H9 (cell line): Measurements from ENCODE around the gene LYPD6. TPM values are rescaled to one million over a fixed set of nuclear protein-coding genes. Genes with fewer than 3 reads are reported as not detected.

Experiments
- DNase-seq: peaks from one replicate; pipeline ENCODE4 v3.0.0-alpha.2; 2017
- H2AFZ ChIP-seq: one replicate; pipeline ENCODE4 v1.6.1; 2013; ENCODE audit warnings: mild to moderate bottlenecking, low read length, control low read depth, moderate library complexity
- H2AK5ac ChIP-seq: 2 replicates; pipeline ENCODE4 v1.6.1; 2013; ENCODE audit warnings: low read length, control low read depth, mixed read lengths; ENCODE audit not compliant: insufficient read length
- H2BK120ac ChIP-seq: one replicate; pipeline ENCODE4 v1.6.1; 2013; ENCODE audit warnings: low read depth, mild to moderate bottlenecking, low read length, control low read depth, inconsistent platforms; ENCODE audit not compliant: poor library complexity, severe bottlenecking
- H2BK12ac ChIP-seq: 2 replicates; pipeline ENCODE4 v1.6.1; 2013; ENCODE audit warnings: low read length, control low read depth, mixed read lengths, low read depth; ENCODE audit not compliant: insufficient read length
- H2BK15ac ChIP-seq: 2 replicates; pipeline ENCODE4 v1.6.1; 2013; ENCODE audit warnings: low read depth, low read length, control low read depth
- H2BK20ac ChIP-seq: one replicate; pipeline ENCODE4 v1.6.1; 2013; ENCODE audit warnings: low read depth, mild to moderate bottlenecking, low read length, control low read depth, inconsistent platforms; ENCODE audit not compliant: poor library complexity, severe bottlenecking
- H2BK5ac ChIP-seq: 2 replicates; pipeline ENCODE4 v1.6.1; 2013; ENCODE audit warnings: low read length, control low read depth, mixed read lengths; ENCODE audit not compliant: insufficient read length
- H3K14ac ChIP-seq: 2 replicates; pipeline ENCODE4 v1.6.1; 2013; ENCODE audit warnings: low read length, control low read depth; ENCODE audit not compliant: insufficient read depth
- H3K18ac ChIP-seq: 2 replicates; pipeline ENCODE4 v1.6.1; 2013; ENCODE audit warnings: low read depth, mild to moderate bottlenecking, mixed read lengths, low read length, control low read depth; ENCODE audit not compliant: insufficient read length
- H3K23ac ChIP-seq: 2 replicates; pipeline ENCODE4 v1.6.1; 2013; ENCODE audit warnings: low read length, control low read depth, mixed read lengths, low read depth; ENCODE audit not compliant: insufficient read length
- H3K23me2 ChIP-seq: 2 replicates; pipeline ENCODE4 v1.6.1; 2013; ENCODE audit warnings: low read depth, mild to moderate bottlenecking, mixed read lengths, low read length, control low read depth; ENCODE audit not compliant: insufficient read length, poor library complexity, severe bottlenecking
- H3K27ac ChIP-seq: 2 replicates; pipeline ENCODE4 v1.5.1; 2013; ENCODE audit warnings: low read length, control low read depth, mixed read lengths, low read depth; ENCODE audit not compliant: insufficient read length
- H3K27me3 ChIP-seq: 2 replicates; pipeline ENCODE4 v1.6.1; 2013; ENCODE audit warnings: low read length, control low read depth, inconsistent platforms; ENCODE audit not compliant: insufficient read depth
- H3K4ac ChIP-seq: 2 replicates; pipeline ENCODE4 v1.6.1; 2013; ENCODE audit warnings: low read depth, mild to moderate bottlenecking, control low read depth, inconsistent platforms, low read length, moderate library complexity
- H3K4me1 ChIP-seq: 2 replicates; pipeline ENCODE4 v1.6.1; 2013; ENCODE audit warnings: low read length, control low read depth, inconsistent platforms; ENCODE audit not compliant: insufficient read depth
- H3K4me2 ChIP-seq: 2 replicates; pipeline ENCODE4 v1.6.1; 2013; ENCODE audit warnings: low read length, control low read depth, mixed read lengths; ENCODE audit not compliant: insufficient read length, insufficient read depth
- H3K56ac ChIP-seq: 2 replicates; pipeline ENCODE4 v1.6.1; 2013; ENCODE audit warnings: low read depth, mild to moderate bottlenecking, mixed read lengths, low read length, control low read depth; ENCODE audit not compliant: insufficient read length
- H3K79me1 ChIP-seq: 2 replicates; pipeline ENCODE4 v1.6.1; 2013; ENCODE audit warnings: low read depth, mild to moderate bottlenecking, moderate library complexity, low read length, control low read depth, inconsistent platforms; ENCODE audit not compliant: insufficient read depth, poor library complexity, severe bottlenecking
- H3K79me2 ChIP-seq: 2 replicates; pipeline ENCODE4 v1.6.1; 2013; ENCODE audit warnings: low read length, control low read depth, inconsistent platforms; ENCODE audit not compliant: insufficient read depth
- H3K9ac ChIP-seq: 2 replicates; pipeline ENCODE4 v1.6.1; 2013; ENCODE audit warnings: low read length, control low read depth, mixed read lengths; ENCODE audit not compliant: insufficient read length; ENCODE audit errors: extremely low read depth
- H3K9me3 ChIP-seq: one replicate; pipeline ENCODE4 v1.6.1; 2013; ENCODE audit warnings: low read depth, low read length, inconsistent platforms; ENCODE audit not compliant: control insufficient read depth
- H3T11ph ChIP-seq: one replicate; pipeline ENCODE4 v1.6.1; 2013; ENCODE audit warnings: mild to moderate bottlenecking, low read length, control low read depth, inconsistent platforms
- H4K20me1 ChIP-seq: one replicate; pipeline ENCODE4 v1.6.1; 2013; ENCODE audit not compliant: control insufficient read depth, insufficient read length, insufficient read depth
- H4K5ac ChIP-seq: 2 replicates; pipeline ENCODE4 v1.6.1; 2013; ENCODE audit warnings: low read depth, mild to moderate bottlenecking, mixed read lengths, low read length, control low read depth; ENCODE audit not compliant: insufficient read length
- H4K8ac ChIP-seq: replicated peaks from 2 replicates; pipeline ENCODE4 v1.6.1; 2013; ENCODE audit warnings: low read length, control low read depth, mixed read lengths, low read depth; ENCODE audit not compliant: insufficient read length
- H4K91ac ChIP-seq: 2 replicates; pipeline ENCODE4 v1.6.1; 2013; ENCODE audit warnings: low read depth, mild to moderate bottlenecking, moderate library complexity, mixed read lengths, low read length, control low read depth; ENCODE audit not compliant: insufficient read length
- H3K27ac Mint-ChIP-seq, 3 experiments: 2 replicates in 2 of 3; 3 replicates in 1 of 3; pipeline ENCODE4 v1.8.0; 2020 to 2021; ENCODE audit warnings: mixed read lengths in 3 of 3, mild to moderate bottlenecking in 1 of 3, moderate library complexity in 1 of 3
- H3K27me3 Mint-ChIP-seq: 2 replicates; pipeline ENCODE4 v1.8.0; 2021; ENCODE audit warnings: low read depth, mild to moderate bottlenecking, moderate library complexity, mixed read lengths
- H3K36me3 Mint-ChIP-seq, 3 experiments: 2 replicates in 2 of 3; 3 replicates in 1 of 3; pipeline ENCODE4 v1.8.0; 2020 to 2021; ENCODE audit warnings: low read depth in 3 of 3, mixed read lengths in 3 of 3; ENCODE audit not compliant: insufficient read depth in 1 of 3
- H3K4me1 Mint-ChIP-seq, 2 experiments: 2 replicates each; pipeline ENCODE4 v1.8.0; 2020; ENCODE audit warnings: mixed read lengths in 2 of 2
- H3K4me3 Mint-ChIP-seq, 2 experiments: 2 replicates in 1 of 2; 3 replicates in 1 of 2; pipeline ENCODE4 v1.8.0; 2020 to 2021; ENCODE audit warnings: mild to moderate bottlenecking in 2 of 2, mixed read lengths in 2 of 2, moderate library complexity in 1 of 2
- H3K9me3 Mint-ChIP-seq, 2 experiments: 2 replicates in 1 of 2; 3 replicates in 1 of 2; pipeline ENCODE4 v1.8.0; 2020; ENCODE audit warnings: mild to moderate bottlenecking in 2 of 2, mixed read lengths in 2 of 2, moderate library complexity in 1 of 2
- CTCF ChIP-seq: fragments of 200-600 bp; sonication (generic); conservative IDR thresholded peaks from 3 replicates; pipeline ENCODE4 v1.8.0; 2021; ENCODE audit warnings: antibody characterized with exemption, mild to moderate bottlenecking
- WGBS: extraction: QIAGEN DNeasy Blood & Tissue Kit; methylation state at CpG from one replicate; pipeline ENCODE4 v1.1.7; 2013; ENCODE audit warnings: missing lambda C conversion rate, low lambda C conversion rate, mixed read lengths; ENCODE audit not compliant: insufficient read length; ENCODE audit errors: extremely low coverage; 5-methylcytosine and 5-hydroxymethylcytosine counted together
- total RNA-seq: library from RNA; stranded (reverse); gene quantifications from 2 replicates; pipeline ENCODE4 v1.2.1, GENCODE V29; 2021

The LYPD6 gene
- total RNA-seq, 1 experiment from 2014 or later: 3.0 TPM

- H3K9me3 Mint-ChIP-seq: no peaks in the 10 kb centered on the region
- H2BK15ac ChIP-seq: no peak overlapping the region
- no CpG with 5 or more reads among the region's 4 CpGs for WGBS
- DNase-seq: no peak
- no peak overlapping the region for H3K56ac ChIP-seq
- no peak overlapping the region for H3T11ph ChIP-seq
- no peaks in the 10 kb centered on the region for H3K79me2 ChIP-seq
- H3K79me1 ChIP-seq: no peaks in the 10 kb centered on the region
- H3K23me2 ChIP-seq: no peaks in the 10 kb centered on the region
- no peak overlapping the region for H3K23ac ChIP-seq
- no peak overlapping the region for H3K27ac Mint-ChIP-seq
- H3K4me1 Mint-ChIP-seq: peaks cover 3 to 9% of the 10 kb centered on the region in 2 experiments; a peak in 3 of 4 replicates
- H3K27ac ChIP-seq: no peak overlapping the region
- no peak overlapping the region for H2AK5ac ChIP-seq
- no peak overlapping the region for H2BK5ac ChIP-seq
- H2BK120ac ChIP-seq: no peak overlapping the region
- no peak overlapping the region for H3K4me2 ChIP-seq
- no peaks in the 10 kb centered on the region; the same call in 1 of the 2 replicates for H3K4me1 ChIP-seq
- no peak overlapping the region for H2AFZ ChIP-seq
- H2BK20ac ChIP-seq: no peak overlapping the region
- H3K4ac ChIP-seq: no peak overlapping the region
- no peaks in the 10 kb centered on the region for H3K36me3 Mint-ChIP-seq
- no peak overlapping the region for H2BK12ac ChIP-seq
- no peak overlapping the region for H3K9ac ChIP-seq
- no peak overlapping the region for H3K4me3 Mint-ChIP-seq
- no peaks in the 10 kb centered on the region for H4K20me1 ChIP-seq
- no peak overlapping the region for H3K14ac ChIP-seq
- peaks cover 2% of the 10 kb centered on the region; the same call in 1 of the 2 replicates for H3K27me3 Mint-ChIP-seq
- no peak for TF ChIP-seq CTCF
- no peaks in the 10 kb centered on the region for H3K9me3 ChIP-seq
- no peaks in the 10 kb centered on the region for H3K27me3 ChIP-seq
- H4K91ac ChIP-seq: no peak overlapping the region
- H3K18ac ChIP-seq: no peak overlapping the region
- no peak overlapping the region for H4K5ac ChIP-seq
- H4K8ac ChIP-seq: no peak overlapping the region
These were observed 152.7 kb downstream of the LYPD6 start for GRCh38 chr2:149483004-149483605.
